SK-N-SH (cell line): ENCODE results near the gene CA5A. TPM values are rescaled to one million over a fixed set of nuclear protein-coding genes. Genes with fewer than 3 reads are reported as not detected.
A peak's percentile ranks its signal among the peaks of the same experiment; 100 is the strongest.

Experiments used
- CTCF ChIA-PET: fragments of 300-600, 350-600 bp; formaldehyde crosslinking; extraction: SDS; loops from one replicate; lab custom pipeline; 2021; lab: Yijun Ruan, JAX
- POLR2A ChIA-PET: fragments of 350-600 bp; sonication (Branson Sonifier 250); formaldehyde crosslinking; extraction: SDS; loops from one replicate; lab custom pipeline; 2020; ENCODE audit warnings: antibody characterized with exemption, inconsistent platforms; lab: Yijun Ruan, JAX
- DNase-seq: peaks from one replicate; pipeline ENCODE4 v3.0.0; 2012
- H2AFZ ChIP-seq: fragments of 200-600 bp; sonication (generic); 2 replicates; pipeline ENCODE4 v1.8.1; 2016; ENCODE audit warnings: antibody characterized with exemption, mild to moderate bottlenecking, low read depth
- H3F3A ChIP-seq: fragments of 200-600 bp; sonication (generic); replicated peaks from 2 replicates; pipeline ENCODE3; 2016; ENCODE audit warnings: antibody characterized with exemption, mild to moderate bottlenecking; ENCODE audit not compliant: insufficient read depth
- H3K27ac ChIP-seq, 2 experiments: fragments of 200-500 bp in 1 of 2; fragments of 200-600 bp in 1 of 2; sonication (Bioruptor generic) in 1 of 2; sonication (generic), shearing (Covaris generic) in 1 of 2; 2 replicates each; pipeline versions ENCODE4 v1.5.1 to v1.6.1; 2014 to 2016; ENCODE audit warnings: low read depth in 2 of 2, inconsistent platforms in 1 of 2, low read length in 1 of 2, mild to moderate bottlenecking in 1 of 2, mixed read lengths in 1 of 2
- H3K27me3 ChIP-seq: fragments of 200-600 bp; sonication (generic), shearing (Covaris generic); 2 replicates; pipeline ENCODE4 v1.6.1; 2016; ENCODE audit warnings: mixed run types; ENCODE audit not compliant: insufficient read depth
- H3K36me3 ChIP-seq, 2 experiments: fragments of 200-500 bp in 1 of 2; fragments of 200-600 bp in 1 of 2; sonication (Bioruptor generic) in 1 of 2; sonication (generic) in 1 of 2; replicated peaks in 1 of 2; 2 replicates each; pipeline versions ENCODE3 to v1.5.1; 2014 to 2016; ENCODE audit warnings: low read length in 1 of 2, mild to moderate bottlenecking in 1 of 2; ENCODE audit not compliant: insufficient read depth in 2 of 2, control insufficient read depth in 1 of 2
- H3K4me1 ChIP-seq, 2 experiments: fragments of 200-500 bp in 1 of 2; fragments of 200-600 bp in 1 of 2; sonication (Bioruptor generic) in 1 of 2; sonication (generic), shearing (Covaris generic) in 1 of 2; 2 replicates each; pipeline versions ENCODE4 v1.5.1 to v1.6.1; 2014 to 2016; ENCODE audit warnings: low read depth in 1 of 2, low read length in 1 of 2, mixed run types in 1 of 2; ENCODE audit not compliant: insufficient read depth in 2 of 2, control insufficient read depth in 1 of 2
- H3K4me2 ChIP-seq: fragments of 200-600 bp; sonication (generic), shearing (Covaris generic); 2 replicates; pipeline ENCODE4 v1.6.1; 2017; ENCODE audit warnings: mixed run types
- H3K4me3 ChIP-seq, 2 experiments: fragments of 200-500 bp in 1 of 2; fragments of 200-600 bp in 1 of 2; sonication (Bioruptor generic) in 1 of 2; sonication (generic), shearing (Covaris generic) in 1 of 2; 2 replicates each; pipeline versions ENCODE4 v1.5.1 to v1.8.1; 2014 to 2016; ENCODE audit warnings: low read depth in 2 of 2, inconsistent platforms in 1 of 2, low read length in 1 of 2, mild to moderate bottlenecking in 1 of 2, mixed read lengths in 1 of 2, moderate library complexity in 1 of 2
- H3K79me2 ChIP-seq: fragments of 200-600 bp; sonication (generic); 2 replicates; pipeline ENCODE4 v1.8.1; 2017; ENCODE audit warnings: mild to moderate bottlenecking; ENCODE audit not compliant: insufficient read depth
- H3K9ac ChIP-seq: fragments of 200-600 bp; sonication (generic); 2 replicates; pipeline ENCODE4 v1.6.1; 2017; ENCODE audit warnings: mixed run types
- H3K9me2 ChIP-seq: fragments of 200-600 bp; sonication (generic); 2 replicates; pipeline ENCODE4 v1.6.1; 2017; ENCODE audit warnings: mixed run types
- H3K9me3 ChIP-seq: fragments of 200-600 bp; sonication (generic); 2 replicates; pipeline ENCODE4 v1.6.1; 2017; ENCODE audit warnings: mixed run types, mild to moderate bottlenecking, moderate library complexity
- H4K20me1 ChIP-seq: fragments of 200-600 bp; sonication (generic); 2 replicates; pipeline ENCODE4 v1.6.1; 2017; ENCODE audit warnings: mild to moderate bottlenecking, mixed run types; ENCODE audit not compliant: insufficient read depth
- FOXJ3 ChIP-seq: sonication (generic); formaldehyde crosslinking; IDR thresholded peaks from 2 replicates; pipeline ENCODE4 v1.5.1; 2020; ENCODE audit warnings: mild to moderate bottlenecking, missing genetic modification reagents
- GATA2 ChIP-seq: sonication (generic); formaldehyde crosslinking; IDR thresholded peaks from 2 replicates; pipeline ENCODE4 v1.5.0; 2020; ENCODE audit warnings: mild to moderate bottlenecking, missing genetic modification reagents
- MEF2A ChIP-seq: IDR thresholded peaks from 2 replicates; pipeline ENCODE4 v1.4.0; 2012; ENCODE audit warnings: low read depth, borderline replicate concordance
- MXI1 ChIP-seq: IDR thresholded peaks from 2 replicates; pipeline ENCODE4 v1.6.1; 2012; ENCODE audit warnings: mild to moderate bottlenecking, low read depth, low read length, improper control_type of control experiment
- NRF1 ChIP-seq: IDR thresholded peaks from 2 replicates; pipeline ENCODE4 v1.6.1; 2012; ENCODE audit warnings: low read depth, mild to moderate bottlenecking, low read length
- RAD21 ChIP-seq: IDR thresholded peaks from 2 replicates; pipeline ENCODE4 v1.6.1; 2012; ENCODE audit warnings: mild to moderate bottlenecking, low read length
- RFX5 ChIP-seq: IDR thresholded peaks from 2 replicates; pipeline ENCODE4 v1.6.1; 2012; ENCODE audit warnings: mild to moderate bottlenecking, improper control_type of control experiment, low read length
- SMC3 ChIP-seq: IDR thresholded peaks from 2 replicates; pipeline ENCODE4 v1.6.1; 2012; ENCODE audit warnings: low read depth, low read length, improper control_type of control experiment
- TCF12 ChIP-seq: IDR thresholded peaks from 2 replicates; pipeline ENCODE4 v1.4.0; 2012
- YY1 ChIP-seq: IDR thresholded peaks from 2 replicates; pipeline ENCODE4 v1.4.0; 2012; ENCODE audit warnings: low read depth, mild to moderate bottlenecking
- WGBS: methylation state at CpG from one replicate; pipeline ENCODE4 v1.1.6; 2017; ENCODE audit warnings: low lambda C conversion rate; 5-methylcytosine and 5-hydroxymethylcytosine counted together
- polyA plus RNA-seq, 3 experiments: library from polyadenylated mRNA; depleted of rRNA; stranded (reverse); fragments of >200 nt; gene quantifications; 2 replicates each; pipeline ENCODE4 v1.2.3, GENCODE V29; 2012
- TF ChIP-seq, protein P1 (sequence below): IDR thresholded peaks from 2 replicates; pipeline ENCODE4 v1.6.1; 2012; ENCODE audit warnings: mild to moderate bottlenecking, low read depth, low read length, moderate library complexity
- TF ChIP-seq, protein P2 (sequence below): fragments of 150-350 bp; IDR thresholded peaks from 2 replicates; pipeline ENCODE4 v1.6.1; 2017; ENCODE audit warnings: antibody characterized with exemption, low read length, low read depth, borderline replicate concordance

Gene CA5A
- polyA plus RNA-seq, 1 of the 3 experiments (the other 2 are of a cell fraction) = not detected

GRCh38 chr16:87850009-87851006 lies 86.0 kb downstream of the CA5A start (continued):
- TF ChIP-seq MEF2A (no peak), MXI1 (no peak), RFX5 (no peak), NRF1 (no peak), SMC3 (peak; percentile 87)
- TF ChIP-seq, protein P1, sequence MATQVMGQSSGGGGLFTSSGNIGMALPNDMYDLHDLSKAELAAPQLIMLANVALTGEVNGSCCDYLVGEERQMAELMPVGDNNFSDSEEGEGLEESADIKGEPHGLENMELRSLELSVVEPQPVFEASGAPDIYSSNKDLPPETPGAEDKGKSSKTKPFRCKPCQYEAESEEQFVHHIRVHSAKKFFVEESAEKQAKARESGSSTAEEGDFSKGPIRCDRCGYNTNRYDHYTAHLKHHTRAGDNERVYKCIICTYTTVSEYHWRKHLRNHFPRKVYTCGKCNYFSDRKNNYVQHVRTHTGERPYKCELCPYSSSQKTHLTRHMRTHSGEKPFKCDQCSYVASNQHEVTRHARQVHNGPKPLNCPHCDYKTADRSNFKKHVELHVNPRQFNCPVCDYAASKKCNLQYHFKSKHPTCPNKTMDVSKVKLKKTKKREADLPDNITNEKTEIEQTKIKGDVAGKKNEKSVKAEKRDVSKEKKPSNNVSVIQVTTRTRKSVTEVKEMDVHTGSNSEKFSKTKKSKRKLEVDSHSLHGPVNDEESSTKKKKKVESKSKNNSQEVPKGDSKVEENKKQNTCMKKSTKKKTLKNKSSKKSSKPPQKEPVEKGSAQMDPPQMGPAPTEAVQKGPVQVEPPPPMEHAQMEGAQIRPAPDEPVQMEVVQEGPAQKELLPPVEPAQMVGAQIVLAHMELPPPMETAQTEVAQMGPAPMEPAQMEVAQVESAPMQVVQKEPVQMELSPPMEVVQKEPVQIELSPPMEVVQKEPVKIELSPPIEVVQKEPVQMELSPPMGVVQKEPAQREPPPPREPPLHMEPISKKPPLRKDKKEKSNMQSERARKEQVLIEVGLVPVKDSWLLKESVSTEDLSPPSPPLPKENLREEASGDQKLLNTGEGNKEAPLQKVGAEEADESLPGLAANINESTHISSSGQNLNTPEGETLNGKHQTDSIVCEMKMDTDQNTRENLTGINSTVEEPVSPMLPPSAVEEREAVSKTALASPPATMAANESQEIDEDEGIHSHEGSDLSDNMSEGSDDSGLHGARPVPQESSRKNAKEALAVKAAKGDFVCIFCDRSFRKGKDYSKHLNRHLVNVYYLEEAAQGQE = no peak

GRCh38 chr16:87849419-87850008 lies 86.8 kb downstream of the CA5A start:
- DNase-seq = no peak
- H3K4me3 ChIP-seq = no peak overlapping the region; a peak in 1 of 4 replicates
- H3K27ac ChIP-seq = no peak overlapping the region; a peak in 1 of 4 replicates
- H3K4me1 ChIP-seq = peaks cover 15 to 42% of the 10 kb centered on the region in 2 experiments
- ChIA-PET POLR2A (interaction anchor here (0.9 to 1.6 kb wide), 4 partner anchors 10 to 70 kb away, joined by 3 to 12 read pairs (median 5); partner anchors contain the start of gene SLC7A5), CTCF (interaction anchor here (0.6 to 10.5 kb wide), 34 partner anchors 10 to 278 kb away, joined by 3 to 207 read pairs (median 5); partner anchors contain the start of gene SLC7A5)
- peaks cover 3% of the 10 kb centered on the region for H3F3A ChIP-seq
- H2AFZ ChIP-seq = no peak overlapping the region
- no peaks in the 10 kb centered on the region for H3K9me2 ChIP-seq
- H3K4me2 ChIP-seq = no peak overlapping the region
- peaks cover 12% of the 10 kb centered on the region for H4K20me1 ChIP-seq
- H3K36me3 ChIP-seq = peaks cover 3 to 29% of the 10 kb centered on the region in 2 experiments
- TF ChIP-seq RFX5 = no peak
- TF ChIP-seq YY1 = no peak
- no peak for TF ChIP-seq TCF12
- no peak for TF ChIP-seq MXI1
- no peak for TF ChIP-seq GATA2
- TF ChIP-seq FOXJ3 (CRISPR knock-in tag) = no peak
- TF ChIP-seq RAD21 = no peak
- TF ChIP-seq, protein P2, sequence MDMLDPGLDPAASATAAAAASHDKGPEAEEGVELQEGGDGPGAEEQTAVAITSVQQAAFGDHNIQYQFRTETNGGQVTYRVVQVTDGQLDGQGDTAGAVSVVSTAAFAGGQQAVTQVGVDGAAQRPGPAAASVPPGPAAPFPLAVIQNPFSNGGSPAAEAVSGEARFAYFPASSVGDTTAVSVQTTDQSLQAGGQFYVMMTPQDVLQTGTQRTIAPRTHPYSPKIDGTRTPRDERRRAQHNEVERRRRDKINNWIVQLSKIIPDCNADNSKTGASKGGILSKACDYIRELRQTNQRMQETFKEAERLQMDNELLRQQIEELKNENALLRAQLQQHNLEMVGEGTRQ = no peak
- 76% methylated on average over 14 of the region's 16 CpGs for WGBS
- H3K27me3 ChIP-seq = no peaks in the 10 kb centered on the region
- H3K9me3 ChIP-seq = no peaks in the 10 kb centered on the region
- H3K9ac ChIP-seq = no peak overlapping the region
- peaks cover 5% of the 10 kb centered on the region; the same call in 1 of the 2 replicates for H3K79me2 ChIP-seq
